MM.1S (cell line): Measurements from ENCODE around the gene CERS6.

Experiments
- DNase-seq: peaks from one replicate; pipeline ENCODE4 v3.0.0-alpha.2; 2015
- H2AFZ ChIP-seq: fragments of 300-600 bp; sonication (generic); 2 replicates; pipeline ENCODE4 v1.6.0; 2016; ENCODE audit warnings: antibody characterized with exemption, low read length
- H3F3A ChIP-seq: fragments of 300-600 bp; sonication (generic); 2 replicates; pipeline ENCODE4 v1.6.1; 2016; ENCODE audit warnings: mild to moderate bottlenecking, antibody characterized with exemption, low read length, moderate library complexity, mixed read lengths; ENCODE audit not compliant: insufficient read depth
- H3K27ac ChIP-seq: fragments of 300-600 bp; sonication (generic); 2 replicates; pipeline ENCODE4 v1.5.1; 2016; ENCODE audit warnings: mild to moderate bottlenecking, low read length
- H3K27me3 ChIP-seq: fragments of 300-600 bp; sonication (generic); replicated peaks from 2 replicates; pipeline ENCODE4 v1.6.0; 2016; ENCODE audit warnings: low read length; ENCODE audit not compliant: insufficient read depth
- H3K36me3 ChIP-seq: fragments of 300-600 bp; sonication (generic); replicated peaks from 2 replicates; pipeline ENCODE4 v1.6.1; 2016; ENCODE audit warnings: mild to moderate bottlenecking, low read length, mixed read lengths; ENCODE audit not compliant: insufficient read depth
- H3K4me1 ChIP-seq: fragments of 300-600 bp; sonication (generic); 2 replicates; pipeline ENCODE4 v1.6.1; 2016; ENCODE audit warnings: low read length, mixed read lengths
- H3K4me2 ChIP-seq: fragments of 300-600 bp; sonication (generic); 2 replicates; pipeline ENCODE4 v1.6.0; 2016; ENCODE audit warnings: low read depth, low read length
- H3K4me3 ChIP-seq: fragments of 300-600 bp; sonication (generic); 2 replicates; pipeline ENCODE4 v1.5.1; 2016; ENCODE audit warnings: low read length, mixed read lengths
- H3K79me2 ChIP-seq: fragments of 300-600 bp; sonication (generic); 2 replicates; pipeline ENCODE4 v1.6.1; 2016; ENCODE audit warnings: mixed run types, low read length, mixed read lengths
- H3K9ac ChIP-seq: fragments of 300-600 bp; sonication (generic); 2 replicates; pipeline ENCODE4 v1.6.1; 2016; ENCODE audit warnings: low read length, mixed read lengths
- H3K9me2 ChIP-seq: fragments of 300-600 bp; sonication (generic); replicated peaks from 2 replicates; pipeline ENCODE4 v1.6.1; 2016; ENCODE audit warnings: mild to moderate bottlenecking, low read length, mixed read lengths; ENCODE audit not compliant: insufficient read depth
- H3K9me3 ChIP-seq: fragments of 300-600 bp; sonication (generic); replicated peaks from 2 replicates; pipeline ENCODE4 v1.6.1; 2016; ENCODE audit warnings: mild to moderate bottlenecking, low read length, mixed read lengths; ENCODE audit not compliant: insufficient read depth
- H4K20me1 ChIP-seq: fragments of 300-600 bp; sonication (generic); 2 replicates; pipeline ENCODE4 v1.6.1; 2016; ENCODE audit warnings: mild to moderate bottlenecking, low read length, moderate library complexity, mixed read lengths; ENCODE audit not compliant: insufficient read depth
- EZH2 ChIP-seq: fragments of 300-600 bp; sonication (generic); optimal IDR thresholded peaks from 2 replicates; pipeline ENCODE3; 2017; ENCODE audit warnings: low read depth, mild to moderate bottlenecking, antibody characterized with exemption, low read length, mixed read lengths
- EZH2phosphoT487 ChIP-seq: fragments of 300-600 bp; sonication (generic); IDR thresholded peaks from 2 replicates; pipeline ENCODE4 v1.6.1; 2018; ENCODE audit warnings: antibody characterized with exemption, low read length
- TF ChIP-seq, protein P1 (sequence below): fragments of 300-600 bp; sonication (generic); IDR thresholded peaks from 2 replicates; pipeline ENCODE4 v1.5.1; 2016; ENCODE audit warnings: antibody characterized with exemption, low read length, mixed read lengths

The CERS6 gene

DNA sequence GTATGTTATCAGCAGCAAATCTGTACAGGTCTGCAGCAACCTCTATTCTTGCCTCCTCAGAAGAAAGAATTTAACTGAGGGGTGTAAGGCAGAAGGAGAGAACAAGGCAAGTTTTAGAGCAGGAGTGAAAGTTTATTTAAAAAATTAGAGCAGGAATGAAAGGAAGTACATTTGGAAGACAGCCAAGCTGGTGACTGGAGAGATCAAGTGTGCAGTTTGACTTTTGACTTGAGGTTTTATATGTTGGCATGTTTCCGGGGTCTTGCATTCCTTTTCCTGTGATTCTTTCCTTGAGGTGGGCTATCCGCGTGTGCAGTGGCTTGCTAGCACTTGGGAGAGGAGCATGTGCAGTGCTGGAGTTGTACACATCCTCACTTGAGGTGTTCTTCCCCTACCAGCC, 16.5 kb upstream of the CERS6 start:
- Histone ChIP-seq H3K27me3 (no peaks in the 10 kb centered on the region), H3K4me1 (no peaks in the 10 kb centered on the region), H3K4me3 (no peak overlapping the region), H4K20me1 (no peaks in the 10 kb centered on the region), H3K36me3 (no peaks in the 10 kb centered on the region), H3K27ac (no peak overlapping the region), H3K9me3 (no peaks in the 10 kb centered on the region), H3K9ac (no peak overlapping the region), H2AFZ (no peak overlapping the region), H3K4me2 (no peak overlapping the region), H3K79me2 (no peaks in the 10 kb centered on the region), H3F3A (no peaks in the 10 kb centered on the region), H3K9me2 (no peaks in the 10 kb centered on the region)
- TF ChIP-seq, protein P1, sequence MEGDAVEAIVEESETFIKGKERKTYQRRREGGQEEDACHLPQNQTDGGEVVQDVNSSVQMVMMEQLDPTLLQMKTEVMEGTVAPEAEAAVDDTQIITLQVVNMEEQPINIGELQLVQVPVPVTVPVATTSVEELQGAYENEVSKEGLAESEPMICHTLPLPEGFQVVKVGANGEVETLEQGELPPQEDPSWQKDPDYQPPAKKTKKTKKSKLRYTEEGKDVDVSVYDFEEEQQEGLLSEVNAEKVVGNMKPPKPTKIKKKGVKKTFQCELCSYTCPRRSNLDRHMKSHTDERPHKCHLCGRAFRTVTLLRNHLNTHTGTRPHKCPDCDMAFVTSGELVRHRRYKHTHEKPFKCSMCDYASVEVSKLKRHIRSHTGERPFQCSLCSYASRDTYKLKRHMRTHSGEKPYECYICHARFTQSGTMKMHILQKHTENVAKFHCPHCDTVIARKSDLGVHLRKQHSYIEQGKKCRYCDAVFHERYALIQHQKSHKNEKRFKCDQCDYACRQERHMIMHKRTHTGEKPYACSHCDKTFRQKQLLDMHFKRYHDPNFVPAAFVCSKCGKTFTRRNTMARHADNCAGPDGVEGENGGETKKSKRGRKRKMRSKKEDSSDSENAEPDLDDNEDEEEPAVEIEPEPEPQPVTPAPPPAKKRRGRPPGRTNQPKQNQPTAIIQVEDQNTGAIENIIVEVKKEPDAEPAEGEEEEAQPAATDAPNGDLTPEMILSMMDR: no peak
- TF ChIP-seq EZH2: no peak
- no peak for TF ChIP-seq EZH2phosphoT487
- DNase-seq: no peak

- Histone ChIP-seq H3K9me3 (no peaks in the 10 kb centered on the region), H3K79me2 (no peaks in the 10 kb centered on the region), H3K27me3 (no peaks in the 10 kb centered on the region), H3K9me2 (no peaks in the 10 kb centered on the region), H3K36me3 (no peaks in the 10 kb centered on the region), H3K9ac (no peak overlapping the region), H3K4me3 (no peak overlapping the region), H3K27ac (no peak overlapping the region), H2AFZ (no peak overlapping the region), H3F3A (no peaks in the 10 kb centered on the region), H3K4me1 (no peaks in the 10 kb centered on the region), H3K4me2 (no peak overlapping the region), H4K20me1 (no peaks in the 10 kb centered on the region)
- DNase-seq: no peak
- TF ChIP-seq EZH2phosphoT487 (no peak), EZH2 (no peak)
- TF ChIP-seq, protein P1: no peak
Observed at GRCh38 chr2:168441214-168441872, 14.7 kb upstream of the CERS6 start.

GRCh38 chr2:168443818-168444217, 12.3 kb upstream of the CERS6 start:
- TF ChIP-seq EZH2phosphoT487: no peak
- TF ChIP-seq, protein P1: peak; percentile 9; the same call in 1 of the 2 replicates
- no peak overlapping the region for H3K4me2 ChIP-seq
- no peaks in the 10 kb centered on the region for H3K36me3 ChIP-seq
- H4K20me1 ChIP-seq: no peaks in the 10 kb centered on the region
- no peaks in the 10 kb centered on the region for H3K79me2 ChIP-seq
- no peaks in the 10 kb centered on the region for H3F3A ChIP-seq
- no peak overlapping the region for H2AFZ ChIP-seq
- H3K4me1 ChIP-seq: no peaks in the 10 kb centered on the region
- H3K27me3 ChIP-seq: no peaks in the 10 kb centered on the region
- no peak overlapping the region for H3K4me3 ChIP-seq
- H3K27ac ChIP-seq: no peak overlapping the region
- H3K9me2 ChIP-seq: no peaks in the 10 kb centered on the region
- no peak overlapping the region for H3K9ac ChIP-seq
- DNase-seq: no peak
- no peaks in the 10 kb centered on the region for H3K9me3 ChIP-seq
